GM19240 (cell line): Measurements from ENCODE around the gene DDX49.
A peak's percentile ranks its signal among the peaks of the same experiment; 100 is the strongest.
"Not testable (repeated sequence)": the region's sequence is repeated elsewhere in the genome, so short reads cannot be mapped to it uniquely, and the experiment has no call there.

ENCODE experiments used
- DNase-seq: peaks from one replicate; pipeline ENCODE4 v3.0.0; 2011; ENCODE audit warnings: low spot score; ENCODE audit not compliant: insufficient read length

Gene DDX49

GRCh38 chr19:18940769-18941627 is 21.5 kb downstream of the DDX49 start, which contains the start of gene HOMER3:
Gene HOMER3, minus strand, starts transcription at chr19:18941217. Its CDS starts 2,235 bp downstream, at chr19:18938982.
- peak; percentile 53 for DNase-seq

DNA sequence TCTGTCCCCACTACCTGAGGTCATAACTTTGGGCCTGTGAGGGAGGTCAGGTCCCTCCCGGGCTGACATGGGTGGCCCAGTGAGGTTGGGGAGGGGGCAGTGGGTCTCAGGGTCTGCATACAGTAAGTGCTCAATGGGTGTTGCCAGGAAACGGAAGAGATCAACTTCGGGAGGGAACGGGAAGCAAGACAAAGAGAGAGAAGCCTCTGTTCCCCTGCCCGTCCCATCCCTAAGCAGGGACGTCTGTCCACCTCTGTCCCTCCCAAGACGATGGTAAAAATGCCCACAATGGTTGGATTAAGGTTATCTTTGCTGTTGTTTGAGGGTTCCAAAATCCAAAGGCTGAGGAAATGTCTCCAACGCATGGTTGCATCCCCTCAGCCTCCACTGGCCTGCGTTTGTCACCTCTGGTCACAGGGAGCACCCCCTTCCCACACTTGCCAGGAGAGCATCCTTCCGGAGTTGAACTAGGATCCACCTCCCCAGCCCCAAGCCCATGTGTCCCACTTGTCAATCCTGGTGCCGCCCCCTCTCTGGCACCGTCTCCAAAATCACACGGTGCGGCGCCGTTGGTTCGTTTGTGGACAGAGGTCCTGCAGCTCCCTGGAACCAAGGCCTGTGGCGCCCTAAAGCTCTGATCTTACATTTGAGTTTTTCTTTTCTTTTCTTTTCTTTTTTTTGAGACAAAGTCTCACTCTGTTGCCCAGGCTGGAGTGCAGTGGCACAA is 22.3 kb downstream of the DDX49 start:
- DNase-seq: no peak

- DNase-seq: no peak
These were observed 23.2 kb downstream of the DDX49 start for GRCh38 chr19:18942692-18943091.

- DNase-seq: no peak
These were observed 23.9 kb downstream of the DDX49 start for GRCh38 chr19:18943465-18943864.

DNA sequence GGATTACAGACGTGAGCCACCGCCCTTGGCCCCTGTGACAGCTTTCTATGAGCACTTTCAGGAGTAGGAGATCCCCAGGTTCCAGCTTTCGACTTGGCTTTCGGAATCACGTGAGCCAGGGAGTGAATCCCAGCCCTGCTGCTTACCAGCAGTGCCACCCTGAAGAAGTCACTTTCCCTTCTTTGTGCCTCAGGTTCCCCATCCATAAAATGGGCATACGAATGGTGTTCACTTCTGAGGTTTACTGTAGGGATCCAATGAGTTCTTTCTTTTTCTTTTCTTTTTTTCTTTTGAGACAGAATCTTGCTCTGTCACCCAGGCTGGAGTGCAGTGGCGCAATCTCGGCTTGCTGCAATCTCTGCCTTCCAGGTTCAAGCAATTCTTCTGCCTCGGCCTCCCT is 25.8 kb downstream of the DDX49 start:
- DNase-seq: no peak

- DNase-seq: no peak
These were observed 26.8 kb downstream of the DDX49 start for GRCh38 chr19:18946335-18946734.

- no peak for DNase-seq
These were observed 27.4 kb downstream of the DDX49 start for GRCh38 chr19:18946918-18947317.

- DNase-seq: no peak
These were observed 28.8 kb downstream of the DDX49 start for GRCh38 chr19:18948075-18948975.

GRCh38 chr19:18948976-18949356 is 29.5 kb downstream of the DDX49 start:
- DNase-seq: no peak

- no peak for DNase-seq
These were observed 30.3 kb downstream of the DDX49 start for GRCh38 chr19:18949858-18950257.

- no peak for DNase-seq
These were observed 32.3 kb downstream of the DDX49 start for GRCh38 chr19:18951721-18952281.

- DNase-seq: not testable (repeated sequence)
These were observed 33.0 kb downstream of the DDX49 start for GRCh38 chr19:18952364-18953003.

GRCh38 chr19:18954094-18954493 is 34.6 kb downstream of the DDX49 start:
- no peak for DNase-seq

GRCh38 chr19:18955042-18955441 is 35.5 kb downstream of the DDX49 start:
- DNase-seq: no peak

- DNase-seq: no peak
These were observed 40.9 kb downstream of the DDX49 start for GRCh38 chr19:18960370-18960769.

DNA sequence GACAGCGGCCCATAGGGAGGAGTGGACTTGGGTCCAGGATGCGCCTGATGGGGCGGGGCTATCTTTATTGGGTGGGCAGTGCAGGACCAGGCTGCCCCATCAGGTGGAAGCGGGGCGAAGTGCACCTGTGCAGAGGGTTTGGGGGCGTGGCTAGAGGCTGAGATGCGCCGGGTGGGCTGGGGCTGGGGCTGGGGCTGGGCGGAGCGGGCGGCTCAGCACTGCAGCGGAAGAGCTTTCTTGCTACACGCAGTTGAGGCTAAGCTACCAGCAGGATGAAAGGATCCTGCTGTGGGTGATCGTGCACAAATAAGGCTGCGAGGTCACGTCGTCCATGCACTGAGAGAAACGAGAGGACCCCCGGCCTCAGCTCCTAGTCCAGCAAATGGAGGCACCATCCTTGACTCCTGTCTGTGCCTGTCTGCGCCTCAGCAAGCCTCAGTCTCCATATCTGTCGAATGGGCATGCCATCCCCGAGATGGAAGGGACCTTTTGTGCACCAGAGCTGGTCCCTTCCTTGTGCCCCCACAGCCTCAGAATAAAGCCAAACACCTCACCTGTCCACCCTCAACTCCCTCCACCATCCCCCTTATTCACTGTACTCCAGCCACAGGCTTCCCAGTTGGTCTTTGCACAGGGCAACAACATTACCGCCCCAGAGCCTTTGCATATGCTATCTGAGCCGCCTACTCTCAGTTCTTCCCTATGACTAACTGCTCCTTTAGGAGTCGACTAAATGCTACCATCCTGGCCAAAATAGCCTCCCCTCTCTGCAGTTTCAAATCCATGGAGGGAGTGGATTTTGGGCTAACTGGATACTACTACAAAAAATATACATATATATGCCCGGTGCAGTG is 42.5 kb downstream of the DDX49 start:
- DNase-seq: no peak

DNA sequence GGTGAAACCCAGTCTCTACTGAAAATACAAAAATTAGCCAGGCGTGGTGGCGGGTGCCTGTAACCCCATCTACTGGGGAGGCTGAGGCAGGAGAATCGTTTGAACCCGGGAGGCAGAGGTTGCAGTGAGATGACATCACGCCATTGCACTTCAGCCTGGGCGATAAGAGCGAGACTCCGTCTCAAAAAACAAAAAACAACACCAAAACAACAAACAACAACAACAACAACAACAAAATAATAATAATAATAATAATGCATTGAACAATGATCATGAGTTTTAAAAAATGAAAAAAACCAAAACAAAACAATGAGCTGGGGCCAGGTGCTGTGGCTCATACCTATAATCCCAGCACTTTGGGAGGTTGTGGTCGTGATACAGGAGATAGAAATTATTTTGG is 44.6 kb downstream of the DDX49 start:
- DNase-seq: no peak

GRCh38 chr19:18966307-18966706 is 46.8 kb downstream of the DDX49 start:
- DNase-seq: no peak

DNA sequence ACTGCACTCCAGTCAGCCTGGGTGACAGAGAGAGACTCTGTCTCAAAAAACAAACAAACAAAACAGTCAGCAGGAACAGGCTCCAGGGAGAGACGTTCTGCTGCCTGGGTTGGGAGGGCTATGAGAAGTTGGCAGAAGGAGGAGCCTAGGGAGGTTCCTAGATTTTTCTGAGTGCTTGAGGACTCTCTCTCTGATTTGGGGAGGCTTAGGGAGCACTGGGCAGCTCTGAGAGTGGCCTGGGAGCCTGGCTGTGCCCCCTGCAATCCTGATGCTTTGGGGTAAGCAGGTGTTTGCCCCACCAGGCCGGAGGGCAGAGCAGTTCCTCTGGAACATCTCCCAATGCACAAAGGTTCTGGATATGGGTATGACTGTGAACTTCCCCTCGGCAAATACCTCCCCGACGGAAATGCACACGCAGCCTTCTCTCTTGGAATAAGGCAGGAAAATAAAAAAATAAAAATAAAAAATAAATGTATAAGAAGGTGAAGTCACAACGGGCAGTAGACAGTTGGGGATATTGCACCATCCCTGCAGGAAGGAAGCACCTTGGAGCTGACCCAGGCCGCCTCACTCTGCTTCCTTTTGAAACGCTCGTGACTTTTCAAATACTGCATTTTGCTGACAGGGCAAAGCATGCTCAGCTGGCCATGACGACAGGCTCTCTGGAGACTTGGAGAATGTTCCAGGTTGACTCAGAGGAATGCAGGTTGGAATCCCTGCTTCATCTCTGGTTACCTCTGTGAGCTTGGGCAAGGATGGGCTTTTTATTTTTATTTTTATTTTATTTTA is 48.0 kb downstream of the DDX49 start:
- no peak for DNase-seq
